Fibroblast of pulmonary artery (primary cell): Measurements from ENCODE around the gene SH3BP4.
"Not testable (repeated sequence)": the region's sequence is repeated elsewhere in the genome, so short reads cannot be mapped to it uniquely, and the experiment has no call there.

Source experiments
- DNase-seq: peaks from one replicate; pipeline ENCODE4 v3.0.0-alpha.2; 2010; ENCODE audit warnings: low read depth
- H3K4me3 ChIP-seq: replicated peaks from 2 replicates; pipeline ENCODE4 v1.5.1; 2011; ENCODE audit warnings: low read depth, mild to moderate bottlenecking, control low read depth, low read length, moderate library complexity
- TF ChIP-seq, protein P1 (sequence below): IDR thresholded peaks from 2 replicates; pipeline ENCODE4 v1.5.1; 2011; ENCODE audit warnings: mild to moderate bottlenecking, control low read depth, low read length, inconsistent platforms; ENCODE audit errors: missing control alignments

Gene SH3BP4

DNA sequence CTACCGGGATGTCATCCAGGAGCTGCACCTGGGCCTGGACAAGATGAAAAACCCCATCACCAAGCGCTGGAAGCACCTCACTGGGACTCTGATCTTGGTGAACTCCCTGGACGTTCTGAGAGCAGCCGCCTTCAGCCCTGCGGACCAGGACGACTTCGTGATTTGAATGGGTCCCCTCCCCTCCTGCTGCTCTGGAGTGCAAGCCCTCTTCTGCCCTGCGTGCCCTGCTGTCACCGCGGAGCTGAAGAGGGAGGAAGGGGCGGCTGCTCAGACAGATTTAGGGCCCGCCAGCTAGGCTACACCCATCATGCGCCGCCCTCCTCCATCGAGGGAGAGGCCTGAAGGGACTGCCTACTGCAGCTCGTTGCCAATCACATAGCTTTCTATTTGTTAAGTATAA, 101.8 kb downstream of the SH3BP4 start:
- TF ChIP-seq, protein P1, sequence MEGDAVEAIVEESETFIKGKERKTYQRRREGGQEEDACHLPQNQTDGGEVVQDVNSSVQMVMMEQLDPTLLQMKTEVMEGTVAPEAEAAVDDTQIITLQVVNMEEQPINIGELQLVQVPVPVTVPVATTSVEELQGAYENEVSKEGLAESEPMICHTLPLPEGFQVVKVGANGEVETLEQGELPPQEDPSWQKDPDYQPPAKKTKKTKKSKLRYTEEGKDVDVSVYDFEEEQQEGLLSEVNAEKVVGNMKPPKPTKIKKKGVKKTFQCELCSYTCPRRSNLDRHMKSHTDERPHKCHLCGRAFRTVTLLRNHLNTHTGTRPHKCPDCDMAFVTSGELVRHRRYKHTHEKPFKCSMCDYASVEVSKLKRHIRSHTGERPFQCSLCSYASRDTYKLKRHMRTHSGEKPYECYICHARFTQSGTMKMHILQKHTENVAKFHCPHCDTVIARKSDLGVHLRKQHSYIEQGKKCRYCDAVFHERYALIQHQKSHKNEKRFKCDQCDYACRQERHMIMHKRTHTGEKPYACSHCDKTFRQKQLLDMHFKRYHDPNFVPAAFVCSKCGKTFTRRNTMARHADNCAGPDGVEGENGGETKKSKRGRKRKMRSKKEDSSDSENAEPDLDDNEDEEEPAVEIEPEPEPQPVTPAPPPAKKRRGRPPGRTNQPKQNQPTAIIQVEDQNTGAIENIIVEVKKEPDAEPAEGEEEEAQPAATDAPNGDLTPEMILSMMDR, result no peak
- no peak overlapping the region for H3K4me3 ChIP-seq
- no peak for DNase-seq

DNA sequence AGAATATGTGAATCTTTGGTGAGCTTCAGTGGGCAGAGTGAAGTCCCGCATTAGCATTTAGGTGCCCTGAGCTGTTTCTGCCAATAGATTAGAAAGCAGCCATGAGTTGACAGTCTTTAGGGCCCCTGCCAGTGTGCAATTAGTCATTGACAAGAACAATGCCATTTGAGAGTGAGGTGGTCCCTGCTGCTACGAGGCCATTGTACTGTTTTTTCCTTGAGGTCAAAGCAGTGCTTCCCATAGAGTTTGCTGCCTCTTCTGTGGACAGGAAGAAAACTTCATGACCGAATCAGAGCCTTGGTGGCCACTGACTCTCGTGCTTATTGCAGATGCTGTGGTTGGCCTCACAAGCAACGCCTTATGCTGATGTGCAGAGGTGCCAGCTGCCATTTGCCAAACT, 102.7 kb downstream of the SH3BP4 start:
- H3K4me3 ChIP-seq, result no peak overlapping the region
- DNase-seq, result peak; percentile 24
- TF ChIP-seq, protein P1, result no peak

DNA sequence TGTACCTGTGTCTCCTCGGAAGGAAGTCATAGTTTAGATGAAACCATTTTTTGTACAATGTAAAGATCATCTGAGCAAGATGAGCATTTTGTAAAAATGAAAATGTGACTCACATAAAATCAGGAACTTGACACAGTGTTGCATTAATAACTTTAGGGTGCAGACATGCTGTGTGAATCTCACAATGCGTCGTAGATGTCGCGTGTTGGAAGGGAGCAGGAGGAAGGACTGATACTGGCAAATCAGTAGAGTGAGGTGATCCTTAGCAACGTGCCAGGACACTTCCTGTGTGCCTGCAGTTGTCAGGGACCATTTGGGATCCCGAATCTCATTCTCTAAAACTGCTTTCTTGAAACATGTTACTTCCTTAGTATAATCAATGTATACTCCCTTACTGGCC, 103.1 kb downstream of the SH3BP4 start:
- DNase-seq, result no peak
- H3K4me3 ChIP-seq, result no peak overlapping the region
- TF ChIP-seq, protein P1, result no peak

DNA sequence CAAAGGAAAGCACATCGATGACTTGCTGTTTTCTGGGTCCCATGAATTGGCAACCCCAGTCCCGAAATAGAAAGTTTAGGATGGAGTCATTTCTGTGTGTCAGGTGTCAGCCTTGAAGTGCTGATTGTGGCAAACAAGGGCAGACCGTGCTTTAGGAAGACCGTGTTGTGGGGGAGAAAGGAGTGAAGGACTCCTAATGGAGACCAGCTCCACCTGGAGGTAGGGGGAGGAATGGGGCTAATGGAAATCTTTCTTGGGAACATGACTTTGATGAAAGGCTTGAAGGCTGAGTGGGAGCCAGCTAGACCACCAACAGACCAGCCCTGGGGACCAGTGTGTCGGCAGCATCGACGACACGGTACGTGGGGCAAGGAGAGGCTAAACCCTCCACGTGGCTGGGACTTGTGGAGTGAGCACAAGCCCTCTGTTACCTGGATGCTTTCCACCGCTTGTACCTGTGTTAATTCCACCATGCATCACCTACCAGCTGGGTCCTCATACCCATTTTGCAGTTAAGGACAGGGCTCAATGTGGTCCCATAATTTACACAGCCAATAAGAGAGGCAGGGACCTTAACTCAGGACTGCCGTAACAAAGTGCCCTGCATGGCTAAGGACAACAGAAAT, 104.2 kb downstream of the SH3BP4 start:
- no peak overlapping the region for H3K4me3 ChIP-seq
- peak; percentile 55 for DNase-seq
- TF ChIP-seq, protein P1, result peak; percentile 66

DNA sequence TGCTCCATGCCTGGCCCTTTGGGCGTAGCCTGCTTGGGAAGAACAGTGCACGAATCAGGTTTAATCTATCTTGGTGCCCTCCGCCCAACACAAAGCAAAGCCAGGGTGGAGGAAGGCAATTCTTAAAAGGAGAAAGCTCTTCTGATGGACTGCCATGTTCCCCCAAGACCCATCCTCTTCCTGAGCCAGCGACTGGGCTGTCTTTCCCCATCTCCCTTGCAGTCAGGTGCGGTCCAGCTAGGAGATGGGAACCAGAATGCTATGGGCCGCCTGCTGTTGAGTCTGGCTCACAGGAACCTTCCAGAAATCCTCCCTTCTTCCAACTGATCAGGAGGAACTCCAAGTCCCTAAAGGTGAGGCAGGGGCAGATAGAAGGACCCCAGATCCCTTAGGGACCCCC, 105.0 kb downstream of the SH3BP4 start:
- no peak for DNase-seq
- H3K4me3 ChIP-seq, result no peak overlapping the region
- TF ChIP-seq, protein P1, result no peak

DNA sequence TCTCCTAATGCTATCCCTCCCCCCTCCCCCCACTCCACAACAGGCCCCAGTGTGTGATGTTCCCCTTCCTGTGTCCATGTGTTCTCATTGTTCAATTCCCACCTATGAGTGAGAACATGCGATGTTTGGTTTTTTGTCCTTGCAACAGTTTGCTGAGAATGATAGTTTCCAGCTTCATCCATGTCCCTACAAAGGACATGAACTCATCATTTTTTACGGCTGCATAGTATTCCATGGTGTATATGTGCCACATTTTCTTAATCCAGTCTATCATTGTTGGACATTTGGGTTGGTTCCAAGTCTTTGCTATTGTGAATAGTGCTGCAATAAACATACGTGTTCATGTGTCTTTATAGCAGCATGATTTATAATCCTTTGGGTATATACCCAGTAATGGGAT, 105.8 kb downstream of the SH3BP4 start:
- not testable (repeated sequence) for DNase-seq, H3K4me3 ChIP-seq

DNA sequence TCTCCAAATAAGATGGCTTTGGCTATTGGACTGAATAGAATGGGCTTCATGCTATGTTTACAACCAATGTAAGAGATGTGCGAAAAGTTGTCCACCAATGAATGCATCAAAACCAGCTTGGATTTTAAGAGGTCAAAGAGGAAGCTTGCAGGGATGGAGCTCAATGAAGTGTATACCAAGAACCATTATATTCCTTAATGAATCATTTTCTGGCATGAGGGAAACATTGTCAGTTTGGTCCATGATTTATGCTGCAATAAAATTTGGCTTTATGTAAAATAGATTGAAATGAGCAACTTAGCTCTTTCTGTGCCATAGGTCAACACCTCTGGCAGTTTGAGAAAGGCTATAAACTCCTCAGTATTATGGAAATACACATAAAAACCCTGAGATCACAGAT, 107.3 kb downstream of the SH3BP4 start:
- no peak overlapping the region for H3K4me3 ChIP-seq
- no peak for DNase-seq
- TF ChIP-seq, protein P1, result no peak
